Measurements from ENCODE around the gene NLGN1.

DNA sequence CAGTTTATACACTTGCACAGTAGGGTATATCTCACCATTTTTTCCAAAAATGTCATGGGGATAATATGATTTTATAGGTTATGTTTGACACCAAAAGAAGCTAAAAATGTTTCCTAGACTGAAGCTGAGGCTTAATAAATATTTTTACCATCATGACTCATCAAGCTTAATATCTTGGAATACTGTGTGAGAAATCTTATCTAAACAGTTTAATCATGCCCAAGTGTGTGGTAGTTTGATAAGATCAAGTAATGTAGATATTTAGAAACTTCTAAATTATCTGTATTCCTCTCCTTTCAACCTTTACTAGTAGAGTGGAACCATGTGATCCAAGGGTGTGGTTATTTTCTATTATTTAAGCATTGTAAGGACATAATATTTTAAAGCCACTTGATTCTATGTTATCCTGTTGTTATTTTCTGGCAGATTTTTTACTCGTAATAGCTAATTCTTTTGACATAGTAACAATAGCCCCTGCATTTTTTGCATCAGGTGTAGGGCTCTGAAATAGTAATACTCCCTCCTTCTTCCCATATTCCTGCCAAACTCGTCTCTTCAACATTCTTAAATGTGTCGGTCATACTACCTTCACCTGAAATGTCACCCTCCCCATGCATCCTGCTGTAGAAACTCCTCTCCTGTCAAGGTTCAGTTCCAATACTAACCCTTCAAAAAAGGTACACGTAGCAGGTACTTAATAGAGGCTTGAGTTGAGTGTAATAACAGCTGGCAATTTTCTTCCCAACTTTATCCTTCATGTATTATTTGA, 729.6 kb downstream of the NLGN1 start:
- no peak for TF ChIP-seq SNAI2 (CRISPR knock-in tag; IDR thresholded peaks at IDR 0.05)
- TF ChIP-seq, protein P1, sequence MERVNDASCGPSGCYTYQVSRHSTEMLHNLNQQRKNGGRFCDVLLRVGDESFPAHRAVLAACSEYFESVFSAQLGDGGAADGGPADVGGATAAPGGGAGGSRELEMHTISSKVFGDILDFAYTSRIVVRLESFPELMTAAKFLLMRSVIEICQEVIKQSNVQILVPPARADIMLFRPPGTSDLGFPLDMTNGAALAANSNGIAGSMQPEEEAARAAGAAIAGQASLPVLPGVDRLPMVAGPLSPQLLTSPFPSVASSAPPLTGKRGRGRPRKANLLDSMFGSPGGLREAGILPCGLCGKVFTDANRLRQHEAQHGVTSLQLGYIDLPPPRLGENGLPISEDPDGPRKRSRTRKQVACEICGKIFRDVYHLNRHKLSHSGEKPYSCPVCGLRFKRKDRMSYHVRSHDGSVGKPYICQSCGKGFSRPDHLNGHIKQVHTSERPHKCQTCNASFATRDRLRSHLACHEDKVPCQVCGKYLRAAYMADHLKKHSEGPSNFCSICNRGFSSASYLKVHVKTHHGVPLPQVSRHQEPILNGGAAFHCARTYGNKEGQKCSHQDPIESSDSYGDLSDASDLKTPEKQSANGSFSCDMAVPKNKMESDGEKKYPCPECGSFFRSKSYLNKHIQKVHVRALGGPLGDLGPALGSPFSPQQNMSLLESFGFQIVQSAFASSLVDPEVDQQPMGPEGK (CRISPR knock-in tag; IDR thresholded peaks at IDR 0.05; ENCODE audit: borderline replicate concordance) = no peak
- TF ChIP-seq ESRRG (CRISPR knock-in tag; IDR thresholded peaks at IDR 0.05) = no peak
- TF ChIP-seq RARB (CRISPR knock-in tag; IDR thresholded peaks at IDR 0.05) = no peak
- TF ChIP-seq, protein P2, sequence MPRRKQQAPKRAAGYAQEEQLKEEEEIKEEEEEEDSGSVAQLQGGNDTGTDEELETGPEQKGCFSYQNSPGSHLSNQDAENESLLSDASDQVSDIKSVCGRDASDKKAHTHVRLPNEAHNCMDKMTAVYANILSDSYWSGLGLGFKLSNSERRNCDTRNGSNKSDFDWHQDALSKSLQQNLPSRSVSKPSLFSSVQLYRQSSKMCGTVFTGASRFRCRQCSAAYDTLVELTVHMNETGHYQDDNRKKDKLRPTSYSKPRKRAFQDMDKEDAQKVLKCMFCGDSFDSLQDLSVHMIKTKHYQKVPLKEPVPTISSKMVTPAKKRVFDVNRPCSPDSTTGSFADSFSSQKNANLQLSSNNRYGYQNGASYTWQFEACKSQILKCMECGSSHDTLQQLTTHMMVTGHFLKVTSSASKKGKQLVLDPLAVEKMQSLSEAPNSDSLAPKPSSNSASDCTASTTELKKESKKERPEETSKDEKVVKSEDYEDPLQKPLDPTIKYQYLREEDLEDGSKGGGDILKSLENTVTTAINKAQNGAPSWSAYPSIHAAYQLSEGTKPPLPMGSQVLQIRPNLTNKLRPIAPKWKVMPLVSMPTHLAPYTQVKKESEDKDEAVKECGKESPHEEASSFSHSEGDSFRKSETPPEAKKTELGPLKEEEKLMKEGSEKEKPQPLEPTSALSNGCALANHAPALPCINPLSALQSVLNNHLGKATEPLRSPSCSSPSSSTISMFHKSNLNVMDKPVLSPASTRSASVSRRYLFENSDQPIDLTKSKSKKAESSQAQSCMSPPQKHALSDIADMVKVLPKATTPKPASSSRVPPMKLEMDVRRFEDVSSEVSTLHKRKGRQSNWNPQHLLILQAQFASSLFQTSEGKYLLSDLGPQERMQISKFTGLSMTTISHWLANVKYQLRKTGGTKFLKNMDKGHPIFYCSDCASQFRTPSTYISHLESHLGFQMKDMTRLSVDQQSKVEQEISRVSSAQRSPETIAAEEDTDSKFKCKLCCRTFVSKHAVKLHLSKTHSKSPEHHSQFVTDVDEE (CRISPR knock-in tag; IDR thresholded peaks at IDR 0.05) = no peak
- TF ChIP-seq, protein P3, sequence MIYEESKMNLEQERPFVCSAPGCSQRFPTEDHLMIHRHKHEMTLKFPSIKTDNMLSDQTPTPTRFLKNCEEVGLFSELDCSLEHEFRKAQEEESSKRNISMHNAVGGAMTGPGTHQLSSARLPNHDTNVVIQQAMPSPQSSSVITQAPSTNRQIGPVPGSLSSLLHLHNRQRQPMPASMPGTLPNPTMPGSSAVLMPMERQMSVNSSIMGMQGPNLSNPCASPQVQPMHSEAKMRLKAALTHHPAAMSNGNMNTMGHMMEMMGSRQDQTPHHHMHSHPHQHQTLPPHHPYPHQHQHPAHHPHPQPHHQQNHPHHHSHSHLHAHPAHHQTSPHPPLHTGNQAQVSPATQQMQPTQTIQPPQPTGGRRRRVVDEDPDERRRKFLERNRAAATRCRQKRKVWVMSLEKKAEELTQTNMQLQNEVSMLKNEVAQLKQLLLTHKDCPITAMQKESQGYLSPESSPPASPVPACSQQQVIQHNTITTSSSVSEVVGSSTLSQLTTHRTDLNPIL (CRISPR knock-in tag; IDR thresholded peaks at IDR 0.05; ENCODE audit: low read depth) = no peak
- TF ChIP-seq ZFP30 (CRISPR knock-in tag; IDR thresholded peaks at IDR 0.05) = no peak
- TF ChIP-seq ARNTL (CRISPR knock-in tag; IDR thresholded peaks at IDR 0.05; ENCODE audit: borderline replicate concordance, low read depth) = no peak
- TF ChIP-seq BACH2 (CRISPR knock-in tag; IDR thresholded peaks at IDR 0.05; ENCODE audit: borderline replicate concordance) = no peak
- no peak for TF ChIP-seq ZNF8 (CRISPR knock-in tag; IDR thresholded peaks at IDR 0.05)
- no peak for TF ChIP-seq ZNF70 (CRISPR knock-in tag; IDR thresholded peaks at IDR 0.05)
- TF ChIP-seq CSDC2 (CRISPR knock-in tag; IDR thresholded peaks at IDR 0.05) = no peak

All from SK-N-SH treated with all-trans-retinoic acid at 6 μM for 48 hours (cell line).